Measurements from ENCODE around the gene SEC14L1. TPM values are rescaled to one million over a fixed set of nuclear protein-coding genes. Genes with fewer than 3 reads are reported as not detected.

SEC14L1 gene
- total and polyA plus RNA-seq, 2 of the 8 experiments (the other 6 are each of a cell fraction or from before 2014, with no cell fraction given) = 27.2 to 74.4 TPM

DNA sequence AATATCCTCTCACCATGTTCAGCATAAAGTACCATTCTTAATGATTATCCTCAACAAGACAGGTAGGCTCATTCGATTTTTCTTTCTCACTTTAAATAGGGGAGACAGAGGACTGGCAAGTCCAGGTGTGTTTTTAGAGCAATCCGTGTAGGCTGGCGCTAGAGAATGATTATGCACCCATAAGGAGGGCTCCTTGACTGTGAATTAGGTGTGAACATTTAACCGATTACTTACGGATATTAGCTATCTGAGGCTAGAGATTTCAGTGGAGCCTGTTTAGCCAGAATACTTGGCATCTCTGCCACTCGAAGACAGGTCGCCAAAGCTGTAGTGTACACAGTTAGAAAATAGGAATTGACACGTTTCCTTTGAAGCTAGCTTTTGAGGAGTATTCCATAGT lies 1.9 kb downstream of the SEC14L1 start:
- ChIA-PET POLR2A (ENCODE audit: partially characterized antibody) (interaction anchor here (1.6 kb wide), 1 partner anchor 20 kb away, joined by 4 read pairs; no protein-coding TSS in a partner anchor), CTCF (ENCODE audit: partially characterized antibody) (interaction anchor here (0.6 to 1.2 kb wide), 3 partner anchors 14 to 518 kb away, joined by 3 to 5 read pairs (median 4); no protein-coding TSS in a partner anchor)
- Histone ChIP-seq H4K91ac (replicated peaks; ENCODE audit: insufficient read length, low read length) (no peak overlapping the region), H3K36me3 (ENCODE audit: control insufficient read depth in 2 of 4, insufficient read depth in 4 of 4, low read length in 3 of 4) (peaks cover 0 to 22% (median 2%) of the 10 kb centered on the region in 4 experiments; a peak in 4 of 8 replicates), H3K14ac (ENCODE audit: insufficient read length) (no peak overlapping the region), H2BK5ac (ENCODE audit: low read depth, low read length) (no peak overlapping the region), H3K56ac (replicated peaks; ENCODE audit: insufficient read length, low read depth, low read length) (no peak overlapping the region), H3K9ac (replicated peaks in 1 of 4; ENCODE audit: extremely low read depth in 1 of 4, low read depth in 3 of 4, low read length in 3 of 4) (no peak overlapping the region; a peak in 1 of 7 replicates), H3K4me2 (ENCODE audit: insufficient read depth in 1 of 2, low read depth in 2 of 2, low read length in 2 of 2) (no peak overlapping the region; a peak in 1 of 4 replicates), H3K23ac (ENCODE audit: insufficient read length) (no peak overlapping the region), H2AFZ (ENCODE audit: low read length) (no peak overlapping the region), H3K27me3 (replicated peaks in 1 of 4; ENCODE audit: control insufficient read depth in 3 of 4, extremely low read depth in 1 of 4, insufficient read depth in 3 of 4, low read length in 3 of 4) (no peaks in the 10 kb centered on the region), H3K4me3 (ENCODE audit: extremely low read depth in 1 of 4, insufficient read depth in 2 of 4, low read depth in 3 of 4, low read length in 4 of 4) (no peak overlapping the region), H4K20me1 (replicated peaks in 1 of 2; ENCODE audit: control insufficient read depth in 1 of 2, insufficient read depth in 2 of 2, low read length in 2 of 2) (no peaks in the 10 kb centered on the region), H3K79me2 (ENCODE audit: control insufficient read depth in 1 of 2, insufficient read depth in 2 of 2, low read length in 2 of 2) (peaks cover 0 to 8% of the 10 kb centered on the region in 2 experiments; a peak in 1 of 4 replicates), H3K4ac (replicated peaks; ENCODE audit: insufficient read length, low read depth, low read length) (no peak overlapping the region), H3K79me1 (ENCODE audit: low read depth, low read length) (peaks cover 2% of the 10 kb centered on the region), H2BK20ac (ENCODE audit: low read length) (no peak overlapping the region), H3K27ac (ENCODE audit: low read depth, low read length) (no peak overlapping the region), H3K23me2 (ENCODE audit: low read depth, low read length) (peaks cover 5% of the 10 kb centered on the region; the same call in 1 of the 2 replicates), H4K8ac (ENCODE audit: extremely low read depth, insufficient read depth, low read length) (no peak overlapping the region), H4K5ac (ENCODE audit: insufficient read length, low read depth, low read length) (no peak overlapping the region), H2BK120ac (replicated peaks; ENCODE audit: low read depth, low read length) (no peak overlapping the region), H3K4me1 (replicated peaks in 1 of 4; ENCODE audit: control insufficient read depth in 3 of 4, insufficient read depth in 4 of 4, low read length in 3 of 4) (peaks cover 9 to 19% (median 14%) of the 10 kb centered on the region in 4 experiments), H2AK5ac (ENCODE audit: low read depth, low read length) (no peak overlapping the region), H2BK15ac (ENCODE audit: low read length) (no peak overlapping the region), H3K18ac (ENCODE audit: extremely low read depth, low read length) (no peak overlapping the region), H3K9me3 (ENCODE audit: insufficient read depth in 2 of 2, low read depth in 1 of 2, low read length in 1 of 2) (no peaks in the 10 kb centered on the region; a peak in 1 of 4 replicates), H2BK12ac (ENCODE audit: low read depth, low read length) (no peak overlapping the region)
- DNase-seq (ENCODE audit: low read depth in 1 of 2, low spot score in 2 of 2) = no peak
- FAIRE-seq = no peak
- 89% methylated on average over 8 of the region's 8 CpGs; no CpG with 5 or more reads in 1 of the 2 experiments for WGBS, 2 experiments (ENCODE audit: extremely low coverage in 1 of 2, insufficient coverage in 1 of 2, insufficient read length in 1 of 2, insufficient replicate concordance in 2 of 2, low coverage in 1 of 2, low lambda C conversion rate in 2 of 2, missing lambda C conversion rate in 1 of 2)
- TF ChIP-seq BRCA1 (IDR thresholded peaks at IDR 0.05; ENCODE audit: low read depth, low read length) = no peak
- no peak for TF ChIP-seq JUND (IDR thresholded peaks at IDR 0.05; ENCODE audit: low read length)
- TF ChIP-seq, protein P1, sequence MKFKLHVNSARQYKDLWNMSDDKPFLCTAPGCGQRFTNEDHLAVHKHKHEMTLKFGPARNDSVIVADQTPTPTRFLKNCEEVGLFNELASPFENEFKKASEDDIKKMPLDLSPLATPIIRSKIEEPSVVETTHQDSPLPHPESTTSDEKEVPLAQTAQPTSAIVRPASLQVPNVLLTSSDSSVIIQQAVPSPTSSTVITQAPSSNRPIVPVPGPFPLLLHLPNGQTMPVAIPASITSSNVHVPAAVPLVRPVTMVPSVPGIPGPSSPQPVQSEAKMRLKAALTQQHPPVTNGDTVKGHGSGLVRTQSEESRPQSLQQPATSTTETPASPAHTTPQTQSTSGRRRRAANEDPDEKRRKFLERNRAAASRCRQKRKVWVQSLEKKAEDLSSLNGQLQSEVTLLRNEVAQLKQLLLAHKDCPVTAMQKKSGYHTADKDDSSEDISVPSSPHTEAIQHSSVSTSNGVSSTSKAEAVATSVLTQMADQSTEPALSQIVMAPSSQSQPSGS (IDR thresholded peaks at IDR 0.05; ENCODE audit: low read length) = no peak
- TF ChIP-seq, protein P2, sequence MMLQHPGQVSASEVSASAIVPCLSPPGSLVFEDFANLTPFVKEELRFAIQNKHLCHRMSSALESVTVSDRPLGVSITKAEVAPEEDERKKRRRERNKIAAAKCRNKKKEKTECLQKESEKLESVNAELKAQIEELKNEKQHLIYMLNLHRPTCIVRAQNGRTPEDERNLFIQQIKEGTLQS (IDR thresholded peaks at IDR 0.05; ENCODE audit: insufficient read depth, low read depth, low read length) = no peak
- no peak for TF ChIP-seq JUN (IDR thresholded peaks at IDR 0.05; ENCODE audit: low read depth, low read length)
- no peak for TF ChIP-seq FOSL1 (IDR thresholded peaks at IDR 0.05; ENCODE audit: insufficient read depth, low read depth, low read length)
- no peak for TF ChIP-seq HDAC2 (IDR thresholded peaks at IDR 0.05; ENCODE audit: borderline replicate concordance in 1 of 2, low read depth in 2 of 2, low read length in 2 of 2)
- no peak for TF ChIP-seq HDAC6 (IDR thresholded peaks at IDR 0.05; ENCODE audit: low read depth, low read length)
- TF ChIP-seq RXRA (IDR thresholded peaks at IDR 0.05; ENCODE audit: insufficient read depth, low read depth, low read length) = no peak
- no peak for TF ChIP-seq CBX8 (IDR thresholded peaks at IDR 0.05; ENCODE audit: borderline replicate concordance, low read depth, low read length)
- no peak for TF ChIP-seq ASH2L (IDR thresholded peaks at IDR 0.05; ENCODE audit: low read length)
